ENCODE measurements around the gene INPP5B.

INPP5B gene

GRCh38 chr1:37840711-37841110 lies 106.1 kb downstream of the INPP5B start:
- no peak for DNase-seq (ENCODE audit: low spot score)

- DNase-seq (ENCODE audit: low spot score): no peak
These were observed 107.2 kb downstream of the INPP5B start for GRCh38 chr1:37839676-37840075.

GRCh38 chr1:37836788-37837187 lies 110.1 kb downstream of the INPP5B start:
- DNase-seq (ENCODE audit: low spot score): no peak

- no peak for DNase-seq (ENCODE audit: low spot score)
These were observed 115.0 kb downstream of the INPP5B start for GRCh38 chr1:37831809-37832208.

- DNase-seq (ENCODE audit: low spot score): no peak
These were observed 115.7 kb downstream of the INPP5B start for GRCh38 chr1:37831109-37831508.

- no peak for DNase-seq (ENCODE audit: low spot score)
These were observed 118.3 kb downstream of the INPP5B start for GRCh38 chr1:37828410-37829074.

- DNase-seq (ENCODE audit: low spot score): no peak
These were observed 121.3 kb downstream of the INPP5B start for GRCh38 chr1:37825506-37825905.

GRCh38 chr1:37824001-37824400 lies 122.9 kb downstream of the INPP5B start:
- no peak for DNase-seq (ENCODE audit: low spot score)

- DNase-seq (ENCODE audit: low spot score): no peak
These were observed 123.7 kb downstream of the INPP5B start for GRCh38 chr1:37822906-37823815.

GRCh38 chr1:37821481-37821880 lies 125.4 kb downstream of the INPP5B start:
- no peak for DNase-seq (ENCODE audit: low spot score)

- no peak for DNase-seq (ENCODE audit: low spot score)
These were observed 129.4 kb downstream of the INPP5B start for GRCh38 chr1:37817481-37817880.

- DNase-seq (ENCODE audit: low spot score): no peak
These were observed 132.6 kb downstream of the INPP5B start for GRCh38 chr1:37814252-37814651.

GRCh38 chr1:37813529-37814145 lies 133.2 kb downstream of the INPP5B start:
- no peak for DNase-seq (ENCODE audit: low spot score)

- DNase-seq (ENCODE audit: low spot score): peak; percentile 70
These were observed 135.7 kb downstream of the INPP5B start for GRCh38 chr1:37811027-37811655.
